Naive thymus-derived CD4-positive, alpha-beta T cell (primary cell): ENCODE data around the gene S100A10. TPM values are rescaled to one million over a fixed set of nuclear protein-coding genes. Genes with fewer than 3 reads are reported as not detected.

Source experiments
- ATAC-seq: fragments of 150-1000 bp; cut with Tn5 transposase; 2 replicates; pipeline ENCODE4 v1.10.0; 2021; ENCODE audit warnings: mild to moderate bottlenecking, moderate library complexity
- CTCF ChIA-PET: fragments of 350-600 bp; sonication (Branson Sonifier 250); formaldehyde crosslinking; loops from one replicate; lab custom pipeline; 2021; ENCODE audit warnings: antibody characterized with exemption; lab: Charles Lee
- POLR2A ChIA-PET: fragments of 350-600 bp; sonication (Branson Sonifier 250); formaldehyde crosslinking; loops from one replicate; lab custom pipeline; 2021; ENCODE audit warnings: antibody characterized with exemption, inconsistent platforms; lab: Charles Lee
- DNase-seq, 9 donors: peaks; one replicate each; pipeline versions ENCODE4 v3.0.0 to v3.0.0-alpha.2; 2020 to 2022; ENCODE audit warnings: mixed read lengths in 1 of 9
- H3K27ac ChIP-seq: one replicate; pipeline ENCODE4 v1.7.0; 2013; ENCODE audit warnings: mild to moderate bottlenecking, low read depth, low read length, moderate library complexity
- H3K27me3 ChIP-seq, 2 donors: one replicate each; pipeline ENCODE4 v1.7.0; 2013; ENCODE audit warnings: low read length in 2 of 2, mild to moderate bottlenecking in 2 of 2, moderate library complexity in 2 of 2; ENCODE audit not compliant: control insufficient read depth in 2 of 2, insufficient read depth in 2 of 2
- H3K36me3 ChIP-seq, 3 experiments: 1 replicate in 2 of 3; 2 replicates in 1 of 3; pipeline ENCODE4 v1.7.0; 2013; ENCODE audit warnings: low read length in 3 of 3, mild to moderate bottlenecking in 3 of 3, moderate library complexity in 1 of 3; ENCODE audit not compliant: insufficient read depth in 3 of 3, control insufficient read depth in 2 of 3
- H3K4me1 ChIP-seq, 2 donors: one replicate each; pipeline ENCODE4 v1.7.0; 2013; ENCODE audit warnings: low read length in 2 of 2, mild to moderate bottlenecking in 2 of 2, moderate library complexity in 1 of 2; ENCODE audit not compliant: control insufficient read depth in 2 of 2, insufficient read depth in 2 of 2
- H3K4me3 ChIP-seq: 2 replicates; pipeline ENCODE4 v1.7.0; 2013; ENCODE audit warnings: mild to moderate bottlenecking, low read length
- H3K9me3 ChIP-seq, 3 experiments: 1 replicate in 2 of 3; 2 replicates in 1 of 3; pipeline ENCODE4 v1.7.0; 2013; ENCODE audit warnings: low read length in 3 of 3; ENCODE audit not compliant: control insufficient read depth in 2 of 3
- H3K27ac Mint-ChIP-seq, 9 donors: one replicate each; pipeline ENCODE4 v1.8.0; 2020 to 2022; ENCODE audit warnings: mixed read lengths in 9 of 9, mild to moderate bottlenecking in 8 of 9, moderate library complexity in 5 of 9, inconsistent platforms in 2 of 9
- H3K27me3 Mint-ChIP-seq, 5 donors: one replicate each; pipeline ENCODE4 v1.8.0; 2021 to 2022; ENCODE audit warnings: mixed read lengths in 5 of 5, mild to moderate bottlenecking in 1 of 5
- H3K36me3 Mint-ChIP-seq, 5 donors: one replicate each; pipeline ENCODE4 v1.8.0; 2020 to 2022; ENCODE audit warnings: mixed read lengths in 5 of 5, mild to moderate bottlenecking in 3 of 5, inconsistent platforms in 1 of 5
- H3K4me1 Mint-ChIP-seq, 7 donors: one replicate each; pipeline ENCODE4 v1.8.0; 2020 to 2022; ENCODE audit warnings: mixed read lengths in 7 of 7, mild to moderate bottlenecking in 3 of 7, inconsistent platforms in 1 of 7
- H3K4me3 Mint-ChIP-seq, 10 donors: one replicate each; pipeline ENCODE4 v1.8.0; 2020 to 2022; ENCODE audit warnings: mild to moderate bottlenecking in 10 of 10, mixed read lengths in 10 of 10, moderate library complexity in 6 of 10, inconsistent platforms in 2 of 10
- H3K9me3 Mint-ChIP-seq, 11 donors: one replicate each; pipeline ENCODE4 v1.8.0; 2020 to 2022; ENCODE audit warnings: mixed read lengths in 11 of 11, mild to moderate bottlenecking in 4 of 11, inconsistent platforms in 1 of 11, moderate library complexity in 1 of 11
- intact Hi-C, 2 donors: fragments of 100-400 bp; cut with micrococcal nuclease; formaldehyde crosslinking; loops; one replicate each; pipeline ENCODE4 v1.15.1; 2023
- polyA plus RNA-seq, 2 donors: library from polyadenylated mRNA; unstranded; fragments of 300-500 nt; fragmentation: Illumina TruSeq; gene quantifications; one replicate each; pipeline ENCODE4 v1.2.3, GENCODE V29; 2021
- total RNA-seq, 6 experiments: library from RNA in 5 of 6; stranded (reverse) in 5 of 6; gene quantifications; 1 replicate in 5 of 6; 2 replicates in 1 of 6; pipeline ENCODE4 v1.2.3 and lab custom pipeline; 2021 to 2026

Gene S100A10
- total and polyA plus RNA-seq, 7 experiments from 2014 or later, result 131 to 492 (median 329) TPM

GRCh38 chr1:152036267-152037216 is 42.9 kb upstream of the S100A10 start, which contains the start of gene S100A11:
Gene S100A11 (minus strand): TSS chr1:152037004. CDS start chr1:152036915, 89 bp downstream.
- H3K9me3 ChIP-seq, result no peaks in the 10 kb centered on the region
- Mint-ChIP-seq H3K36me3 (peaks cover 10 to 35% (median 12%) of the 10 kb centered on the region in 5 donors), H3K9me3 (peaks cover 0 to 1% (median 0%) of the 10 kb centered on the region in 11 donors), H3K27ac (peak within 1 kb of the TSS; percentile 95 to 100 (median 98)), H3K4me1 (peaks cover 26 to 55% (median 41%) of the 10 kb centered on the region in 7 donors), H3K27me3 (no peaks in the 10 kb centered on the region), H3K4me3 (peak within 1 kb of the TSS; percentile 88 to 99 (median 96))
- ChIA-PET POLR2A (interaction anchor here (0.6 to 4.4 kb wide), 5 partner anchors 11 to 138 kb away, joined by 3 to 90 read pairs (median 4); no protein-coding TSS in a partner anchor), CTCF (interaction anchor here (2.1 to 3.5 kb wide), 3 partner anchors 12 to 150 kb away, joined by 7 to 27 read pairs (median 8); no protein-coding TSS in a partner anchor)
- peak; percentile 77 for ATAC-seq
- peak; percentile 12 to 85 (median 23) for DNase-seq
- H3K27ac ChIP-seq, result peak within 1 kb of the TSS; percentile 81
- peak within 1 kb of the TSS; percentile 70 for H3K4me3 ChIP-seq
- H3K27me3 ChIP-seq, result no peaks in the 10 kb centered on the region
- intact Hi-C loops, result loop anchor here in 1 of 2 donors (5.0 kb wide), 1 partner anchor 426 kb away; no protein-coding TSS in a partner anchor
- H3K36me3 ChIP-seq, result peaks cover 3 to 20% (median 15%) of the 10 kb centered on the region in 3 experiments
- peaks cover 21 to 22% of the 10 kb centered on the region in 2 donors for H3K4me1 ChIP-seq

- Histone ChIP-seq H3K27me3 (no peaks in the 10 kb centered on the region), H3K9me3 (no peaks in the 10 kb centered on the region), H3K36me3 (peaks cover 3 to 23% (median 15%) of the 10 kb centered on the region in 3 experiments), H3K4me1 (peaks cover 21 to 22% of the 10 kb centered on the region in 2 donors), H3K4me3 (peak overlapping the region; percentile 70), H3K27ac (peak overlapping the region; percentile 81)
- POLR2A ChIA-PET, result interaction anchor here (0.6 to 4.4 kb wide), 8 partner anchors 12 to 137 kb away, joined by 3 to 90 read pairs (median 4); no protein-coding TSS in a partner anchor
- H3K36me3 Mint-ChIP-seq, result peaks cover 10 to 38% (median 12%) of the 10 kb centered on the region in 5 donors
- H3K9me3 Mint-ChIP-seq, result peaks cover 0 to 1% (median 0%) of the 10 kb centered on the region in 11 donors
- CTCF ChIA-PET, result interaction anchor here (0.9 to 3.5 kb wide), 7 partner anchors 8 to 151 kb away, joined by 3 to 27 read pairs (median 7); no protein-coding TSS in a partner anchor
- peak overlapping the region; percentile 88 to 99 (median 96) for H3K4me3 Mint-ChIP-seq
- H3K27ac Mint-ChIP-seq, result peak overlapping the region; percentile 95 to 100 (median 98)
- peak in 1 of 9 donors; percentile 19 for DNase-seq
- peaks cover 26 to 57% (median 41%) of the 10 kb centered on the region in 7 donors for H3K4me1 Mint-ChIP-seq
- H3K27me3 Mint-ChIP-seq, result no peaks in the 10 kb centered on the region
- no peak for ATAC-seq
- intact Hi-C loops, result loop anchor here (1.0 to 5.0 kb wide), 8 partner anchors 13 to 427 kb away; partner anchors contain the start of gene S100A10 (in 2 of the 2)
These were observed 42.0 kb upstream of the S100A10 start for GRCh38 chr1:152035539-152036266.

GRCh38 chr1:152034654-152035538 is 41.2 kb upstream of the S100A10 start:
- peak overlapping the region; percentile 95 to 100 (median 98) for H3K27ac Mint-ChIP-seq
- POLR2A ChIA-PET, result interaction anchor here (0.5 to 4.4 kb wide), 11 partner anchors 13 to 580 kb away, joined by 3 to 90 read pairs (median 3); no protein-coding TSS in a partner anchor
- Histone ChIP-seq H3K4me1 (peaks cover 21 to 22% of the 10 kb centered on the region in 2 donors), H3K4me3 (peak overlapping the region; percentile 70), H3K27ac (peak overlapping the region; percentile 81), H3K27me3 (no peaks in the 10 kb centered on the region), H3K36me3 (peaks cover 3 to 23% (median 15%) of the 10 kb centered on the region in 3 experiments), H3K9me3 (no peaks in the 10 kb centered on the region)
- H3K27me3 Mint-ChIP-seq, result no peaks in the 10 kb centered on the region
- H3K4me3 Mint-ChIP-seq, result peak overlapping the region; percentile 88 to 99 (median 96)
- CTCF ChIA-PET, result interaction anchor here (0.7 to 3.5 kb wide), 14 partner anchors 9 to 423 kb away, joined by 3 to 27 read pairs (median 4); no protein-coding TSS in a partner anchor
- ATAC-seq, result peak; percentile 82
- H3K36me3 Mint-ChIP-seq, result peaks cover 10 to 42% (median 17%) of the 10 kb centered on the region in 5 donors
- peaks cover 0 to 3% (median 0%) of the 10 kb centered on the region in 11 donors for H3K9me3 Mint-ChIP-seq
- intact Hi-C loops, result loop anchor here (1.0 to 5.0 kb wide), 9 partner anchors 13 to 427 kb away; partner anchors contain the start of gene S100A10 (in 2 of the 2)
- peaks cover 26 to 60% (median 41%) of the 10 kb centered on the region in 7 donors for H3K4me1 Mint-ChIP-seq
- peak in 8 of 9 donors; percentile 60 to 78 (median 74) for DNase-seq

GRCh38 chr1:152034324-152034653 is 40.6 kb upstream of the S100A10 start:
- POLR2A ChIA-PET, result interaction anchor here (0.5 to 4.4 kb wide), 9 partner anchors 13 to 579 kb away, joined by 3 to 90 read pairs (median 3); no protein-coding TSS in a partner anchor
- Mint-ChIP-seq H3K36me3 (peaks cover 10 to 47% (median 21%) of the 10 kb centered on the region in 5 donors), H3K9me3 (peaks cover 0 to 3% (median 0%) of the 10 kb centered on the region in 11 donors), H3K4me3 (peak overlapping the region; percentile 88 to 99 (median 96)), H3K4me1 (peaks cover 29 to 62% (median 43%) of the 10 kb centered on the region in 7 donors), H3K27me3 (no peaks in the 10 kb centered on the region), H3K27ac (peak overlapping the region; percentile 95 to 100 (median 98))
- no peak for DNase-seq
- Histone ChIP-seq H3K36me3 (peaks cover 3 to 23% (median 15%) of the 10 kb centered on the region in 3 experiments), H3K27ac (peak overlapping the region; percentile 81), H3K27me3 (no peaks in the 10 kb centered on the region), H3K4me3 (peak overlapping the region; percentile 70), H3K9me3 (no peaks in the 10 kb centered on the region), H3K4me1 (peaks cover 21 to 22% of the 10 kb centered on the region in 2 donors)
- CTCF ChIA-PET, result interaction anchor here (0.5 to 3.5 kb wide), 13 partner anchors 10 to 424 kb away, joined by 3 to 27 read pairs (median 3); no protein-coding TSS in a partner anchor
- ATAC-seq, result no peak
- intact Hi-C loops, result loop anchor here (1.0 to 2.0 kb wide), 3 partner anchors 21 to 100 kb away; partner anchors contain the start of gene S100A10 (in 1 of the 2)

GRCh38 chr1:152029929-152030211 is 36.2 kb upstream of the S100A10 start:
- DNase-seq (no peak), ATAC-seq (no peak)
- intact Hi-C loops, result no loop called here
- no peak overlapping the region for H3K27ac ChIP-seq
- H3K4me1 ChIP-seq, result peaks cover 19 to 21% of the 10 kb centered on the region in 2 donors
- H3K4me3 Mint-ChIP-seq, result no peak overlapping the region
- H3K9me3 ChIP-seq, result no peaks in the 10 kb centered on the region
- H3K36me3 ChIP-seq, result peaks cover 3 to 23% (median 15%) of the 10 kb centered on the region in 3 experiments
- H3K36me3 Mint-ChIP-seq, result peaks cover 10 to 48% (median 27%) of the 10 kb centered on the region in 5 donors
- no peaks in the 10 kb centered on the region for H3K27me3 Mint-ChIP-seq
- no peak overlapping the region for H3K4me3 ChIP-seq
- H3K27me3 ChIP-seq, result no peaks in the 10 kb centered on the region
- peak overlapping the region in 4 of 9 donors; percentile 14 to 89 (median 56) for H3K27ac Mint-ChIP-seq
- CTCF ChIA-PET, result interaction anchor here (1.1 kb wide), 1 partner anchor 10 kb away, joined by 4 read pairs; no protein-coding TSS in a partner anchor
- POLR2A ChIA-PET, result interaction anchor here (1.2 kb wide), 2 partner anchors 10 to 18 kb away, joined by 3 to 4 read pairs; no protein-coding TSS in a partner anchor
- H3K4me1 Mint-ChIP-seq, result peaks cover 38 to 56% (median 43%) of the 10 kb centered on the region in 7 donors
- peaks cover 0 to 3% (median 0%) of the 10 kb centered on the region in 11 donors for H3K9me3 Mint-ChIP-seq
